Activated gamma-delta T cell treated with anti-CD3 and anti-CD28 coated beads, Interleukin-2, amount 50 U/mL, for 16 hours (primary cell): ENCODE results near the gene MAG.
"Not testable (repeated sequence)": the region's sequence is repeated elsewhere in the genome, so short reads cannot be mapped to it uniquely, and the experiment has no call there.

Source experiments
- DNase-seq: peaks from one replicate; pipeline ENCODE4 v3.0.0-alpha.2; 2020; ENCODE audit warnings: low read depth

The MAG gene

DNA sequence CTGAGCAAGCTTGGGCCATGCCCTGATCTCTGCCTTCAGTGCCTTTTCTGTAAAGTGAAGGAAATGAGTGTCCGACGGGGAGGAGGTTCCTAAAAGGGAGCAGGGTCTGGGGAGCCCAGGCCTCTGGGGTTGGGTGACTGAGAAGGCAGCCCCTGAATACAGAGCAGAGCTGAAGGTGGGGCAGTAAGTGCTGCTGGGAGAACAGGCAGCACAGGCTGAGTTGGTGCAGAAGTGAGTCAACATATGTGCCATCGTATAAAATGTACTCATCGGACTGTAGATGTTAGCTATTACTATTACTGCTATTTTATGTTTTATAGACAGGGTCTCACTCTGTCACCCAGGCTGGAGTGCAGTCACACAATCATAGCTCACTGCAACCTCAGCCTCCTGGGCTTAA lies 10.7 kb upstream of the MAG start:
- no peak for DNase-seq

DNA sequence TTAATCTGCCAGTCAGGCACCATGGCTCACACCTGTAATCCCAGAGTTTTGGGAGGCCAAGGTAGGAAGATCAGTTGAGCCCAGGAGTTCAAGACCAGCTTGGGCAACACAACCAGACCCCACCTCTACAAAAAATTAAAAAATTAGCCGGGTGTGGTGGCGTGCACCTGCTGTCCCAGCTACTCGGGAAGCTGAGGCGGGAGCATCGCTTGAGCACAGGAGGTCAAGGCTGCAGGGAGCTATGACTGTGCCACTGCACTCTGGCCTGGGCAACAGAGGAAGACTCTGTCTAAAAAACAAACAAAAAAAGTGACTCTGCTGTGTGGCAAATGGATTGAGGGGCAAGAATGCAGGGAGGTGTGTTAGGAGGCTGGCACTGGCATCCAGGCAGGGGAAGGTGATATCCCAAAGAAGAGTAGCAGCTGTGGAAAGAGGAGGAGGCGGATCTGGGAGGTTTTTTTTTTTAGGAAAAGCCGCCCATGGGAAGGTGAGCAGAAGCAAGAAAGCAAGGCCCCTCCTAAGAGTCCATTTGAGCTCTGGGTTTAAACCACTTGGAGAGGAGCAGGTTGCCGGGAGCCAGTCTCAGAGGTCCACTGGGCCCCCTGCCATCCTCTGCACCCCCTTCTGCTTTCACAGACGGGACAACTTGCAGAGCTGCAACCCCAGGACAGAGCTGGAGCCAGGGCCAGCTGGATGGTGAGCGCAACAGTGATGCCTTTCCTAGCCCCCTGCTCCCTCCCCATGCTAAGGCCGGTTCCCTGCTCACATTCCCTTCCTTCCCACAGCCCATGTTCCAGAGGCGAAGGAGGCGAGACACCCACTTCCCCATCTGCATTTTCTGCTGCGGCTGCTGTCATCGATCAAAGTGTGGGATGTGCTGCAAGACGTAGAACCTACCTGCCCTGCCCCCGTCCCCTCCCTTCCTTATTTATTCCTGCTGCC lies 7.5 kb upstream of the MAG start:
- no peak for DNase-seq

DNA sequence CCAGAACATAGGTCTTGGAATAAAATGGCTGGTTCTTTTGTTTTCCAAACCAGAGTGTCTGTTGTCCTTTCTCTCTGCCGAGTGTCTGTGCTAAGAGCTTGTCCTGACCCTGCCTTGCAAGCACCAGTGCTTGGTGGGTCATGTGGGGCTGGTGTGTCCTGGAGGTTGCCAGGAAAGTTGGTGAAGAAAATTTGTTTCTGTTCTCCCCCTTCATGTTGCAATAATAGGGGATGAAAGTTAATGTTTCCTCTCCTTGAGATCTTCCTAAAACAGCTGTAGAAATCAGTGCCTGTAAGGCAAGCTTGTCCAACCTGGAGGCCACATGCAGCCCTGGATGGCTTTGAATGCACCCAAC lies 6.9 kb upstream of the MAG start:
- no peak for DNase-seq

DNA sequence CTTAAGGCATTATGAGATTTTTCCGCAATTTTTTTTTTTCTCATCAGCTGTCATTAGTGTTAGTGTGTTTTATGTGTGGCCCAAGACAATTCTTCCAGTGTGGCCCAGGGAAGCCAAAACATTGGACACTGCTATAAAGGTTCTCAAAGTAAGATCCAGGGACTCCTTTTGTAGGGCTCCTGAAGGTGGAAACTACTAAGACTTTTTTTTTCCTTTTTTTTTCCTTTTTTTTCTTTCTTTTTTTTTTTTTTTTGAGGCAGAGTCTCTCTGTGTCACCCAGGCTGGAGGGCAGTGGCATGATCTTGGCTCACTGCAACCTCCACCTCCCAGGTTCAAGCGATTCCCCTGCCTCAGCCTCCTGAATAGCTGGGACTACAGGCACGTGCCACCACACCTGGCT lies 6.5 kb upstream of the MAG start:
- DNase-seq = not testable (repeated sequence)

DNA sequence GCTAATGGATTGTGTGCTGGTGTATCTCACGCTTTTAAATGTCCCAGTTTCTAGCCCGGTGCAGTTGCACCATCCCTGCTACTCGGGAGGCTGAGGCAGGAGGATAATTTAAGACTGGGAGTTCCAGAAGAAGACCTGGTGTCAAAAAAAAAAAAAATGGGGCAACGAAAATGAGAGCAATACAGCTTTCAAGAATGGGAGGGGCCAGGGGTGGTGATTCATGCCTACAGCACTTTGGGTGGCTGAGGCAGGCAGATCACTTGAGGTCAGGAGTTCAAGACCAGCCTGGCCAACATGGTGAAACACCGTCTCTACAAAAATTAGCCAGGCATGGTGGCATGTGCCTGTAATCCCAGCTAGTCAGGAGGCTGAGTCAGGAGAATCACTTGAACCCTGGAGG lies 5.9 kb upstream of the MAG start:
- not testable (repeated sequence) for DNase-seq

DNA sequence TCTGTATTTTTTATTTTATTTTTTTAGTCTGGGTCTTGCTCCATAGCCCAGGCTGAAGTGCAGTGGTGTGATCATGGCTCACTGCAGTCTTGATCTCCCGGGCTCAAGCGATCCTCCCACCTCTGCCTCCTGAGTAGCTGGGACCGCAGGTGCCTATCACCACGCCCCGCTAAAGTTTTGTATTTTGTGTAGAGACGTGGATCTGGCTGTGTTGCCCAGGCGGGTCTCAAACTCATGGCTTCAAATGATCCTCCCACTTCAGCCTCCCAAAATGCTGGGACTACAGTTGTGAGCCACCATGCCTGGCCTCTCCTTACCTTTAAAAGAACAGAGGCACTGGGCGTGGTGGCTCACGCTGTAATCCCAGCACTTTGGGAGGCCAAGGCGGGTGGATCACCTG lies 4.2 kb upstream of the MAG start:
- DNase-seq = no peak

DNA sequence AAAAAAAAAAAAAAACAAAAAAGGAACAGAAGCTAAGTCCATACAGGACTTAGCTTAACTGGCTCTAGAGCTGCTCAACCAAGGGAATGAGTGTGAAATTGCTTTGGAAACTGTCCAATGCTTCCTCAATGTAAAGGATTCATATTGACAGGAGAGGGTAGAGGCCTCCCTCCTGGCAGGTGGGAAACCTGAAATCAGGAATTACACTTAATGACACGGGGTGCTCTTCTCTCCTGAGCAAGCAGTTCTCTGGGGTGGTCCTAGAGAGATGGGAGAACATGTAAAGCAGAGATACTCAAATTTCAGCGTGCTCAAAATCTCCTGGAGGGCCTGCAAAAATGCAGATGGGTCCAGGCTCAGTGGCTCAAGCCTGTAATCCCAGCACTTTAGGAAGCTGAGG lies 3.6 kb upstream of the MAG start:
- no peak for DNase-seq

DNA sequence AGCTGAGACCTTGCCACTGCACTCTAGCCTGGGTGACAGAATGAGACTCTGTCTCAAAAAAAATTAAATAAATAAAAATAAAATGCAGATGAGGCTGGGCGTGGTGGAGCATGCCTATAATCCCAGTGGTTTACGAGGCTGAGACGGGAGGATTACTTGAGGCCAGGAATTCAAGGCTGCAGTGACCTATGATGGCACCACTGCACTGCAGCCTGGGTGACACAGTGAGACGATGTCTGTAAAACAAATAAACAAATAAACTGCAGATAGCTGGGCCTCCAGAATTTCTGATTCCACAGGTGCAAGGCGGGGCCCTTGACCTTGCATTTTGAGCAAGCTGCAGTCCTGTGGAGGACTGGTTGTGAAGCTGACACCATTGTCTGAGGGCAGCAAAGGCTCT lies 3.1 kb upstream of the MAG start:
- no peak for DNase-seq

DNA sequence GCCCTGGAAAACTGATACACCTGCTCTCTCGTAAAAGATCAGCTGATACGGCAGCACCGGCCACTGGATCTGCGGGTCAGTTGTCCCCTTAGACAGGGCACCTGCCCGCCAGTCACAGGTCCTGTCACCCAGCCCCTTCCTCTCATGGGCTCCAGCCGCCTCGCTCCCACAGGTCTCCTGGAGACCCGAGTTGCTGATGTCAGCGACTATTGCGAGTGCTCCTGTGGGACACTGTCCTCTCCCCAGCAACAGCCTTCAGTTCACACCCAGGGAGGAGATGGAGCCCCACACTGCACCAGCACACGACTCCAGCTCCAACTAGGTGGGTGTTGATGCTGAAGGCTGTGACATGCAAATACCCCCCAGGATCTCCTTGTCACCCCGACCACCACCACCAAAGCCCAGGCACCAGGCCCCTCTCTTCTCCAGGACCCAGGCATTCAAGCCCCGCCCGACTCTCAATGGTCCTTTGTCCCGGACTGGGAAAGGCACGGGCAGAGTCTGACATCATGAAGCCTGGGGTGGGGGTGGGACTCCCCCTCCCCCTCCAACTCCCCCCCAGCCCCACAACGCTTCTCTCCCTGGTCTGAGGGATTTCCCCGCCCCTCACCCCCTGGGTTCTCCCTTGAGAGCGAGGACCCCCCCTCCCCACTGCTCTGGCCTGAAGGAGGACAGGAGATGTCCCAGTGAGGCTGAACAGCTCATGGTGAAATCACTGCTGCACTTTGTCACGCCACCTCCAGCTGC lies 1.4 kb upstream of the MAG start:
- no peak for DNase-seq

DNA sequence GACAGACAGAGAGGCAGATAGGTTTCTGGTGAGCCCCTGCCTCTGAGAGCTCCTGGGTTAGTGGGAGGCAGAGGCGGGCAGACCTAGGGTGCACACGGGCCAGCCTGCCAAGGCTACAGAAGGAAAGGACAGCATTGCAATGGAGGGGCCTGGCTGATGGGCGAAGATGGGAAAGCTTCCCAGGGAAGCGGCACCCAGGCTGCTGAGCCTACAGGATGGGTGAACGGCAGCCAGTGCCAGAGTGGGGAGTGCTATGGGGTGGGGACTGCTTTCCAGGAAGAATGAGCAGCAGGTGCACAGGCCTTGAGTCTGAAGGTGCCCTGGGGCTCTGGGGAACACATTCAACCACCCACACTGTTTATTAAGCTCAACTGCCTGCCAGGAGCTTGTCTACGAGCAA lies 702 bp upstream of the MAG start:
- no peak for DNase-seq

DNA sequence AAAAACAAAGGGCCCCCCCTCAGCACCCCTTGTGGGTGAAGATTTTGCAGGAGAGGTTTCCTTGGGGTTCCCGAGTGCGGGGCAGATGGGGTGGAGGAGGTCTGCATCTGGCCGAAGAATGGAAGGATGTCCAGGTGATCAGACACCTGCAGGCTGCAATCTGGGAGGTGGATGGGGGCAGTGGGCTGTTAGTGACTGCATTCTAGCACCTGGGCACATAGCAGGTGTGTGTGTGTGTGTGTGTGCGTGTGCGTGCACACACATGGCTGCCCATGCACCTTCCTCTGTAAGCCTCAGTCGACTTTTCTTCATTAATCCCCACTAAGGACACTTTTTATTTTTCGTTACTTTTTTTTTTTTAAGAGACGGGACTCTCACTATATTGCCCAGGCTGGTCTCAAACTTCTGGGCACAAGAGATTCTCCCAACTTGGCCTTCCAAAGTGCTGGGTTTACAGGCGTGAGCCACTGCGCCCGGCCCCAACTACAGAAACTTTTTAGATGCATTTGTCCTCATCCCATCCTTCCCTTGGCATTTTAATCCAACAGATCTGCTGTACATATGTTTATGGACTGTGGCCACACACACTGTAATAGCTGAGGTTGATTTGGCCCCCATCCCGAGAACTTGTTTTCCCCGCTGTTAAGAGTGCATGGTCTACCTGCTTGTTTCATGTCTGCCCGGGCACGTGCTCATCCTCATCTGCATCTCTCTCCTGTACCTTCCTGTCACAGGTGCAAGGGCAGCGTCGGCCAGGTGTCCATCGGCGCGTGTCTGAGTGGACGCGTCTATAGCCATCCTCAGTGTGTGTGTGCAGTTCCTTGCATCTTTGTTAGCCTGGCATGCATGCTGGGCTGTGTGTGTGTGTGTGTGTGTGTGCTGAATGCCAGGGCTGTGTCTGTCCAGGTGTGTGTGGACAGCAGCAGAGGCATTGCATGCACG lies 731 bp downstream of the MAG start:
- DNase-seq = no peak

DNA sequence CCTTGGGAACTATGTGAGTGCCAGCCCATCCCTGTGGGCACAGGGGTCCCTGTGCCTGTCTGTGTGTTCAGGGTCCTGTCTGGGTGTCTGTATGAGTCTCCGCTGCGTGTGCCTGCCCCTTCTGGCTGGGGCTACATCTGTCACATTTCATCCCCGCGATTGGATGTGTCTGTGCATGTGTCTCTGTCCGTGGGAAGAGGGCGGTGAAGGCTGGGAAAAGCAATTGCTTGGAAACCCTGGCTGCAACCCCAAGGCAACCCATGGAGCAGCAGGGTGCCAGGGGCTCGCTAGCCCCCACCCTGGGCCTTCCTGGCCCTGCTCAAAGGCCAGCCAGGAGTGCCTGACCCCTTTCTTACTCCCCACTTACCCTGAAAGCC lies 1.4 kb downstream of the MAG start:
- DNase-seq = no peak

DNA sequence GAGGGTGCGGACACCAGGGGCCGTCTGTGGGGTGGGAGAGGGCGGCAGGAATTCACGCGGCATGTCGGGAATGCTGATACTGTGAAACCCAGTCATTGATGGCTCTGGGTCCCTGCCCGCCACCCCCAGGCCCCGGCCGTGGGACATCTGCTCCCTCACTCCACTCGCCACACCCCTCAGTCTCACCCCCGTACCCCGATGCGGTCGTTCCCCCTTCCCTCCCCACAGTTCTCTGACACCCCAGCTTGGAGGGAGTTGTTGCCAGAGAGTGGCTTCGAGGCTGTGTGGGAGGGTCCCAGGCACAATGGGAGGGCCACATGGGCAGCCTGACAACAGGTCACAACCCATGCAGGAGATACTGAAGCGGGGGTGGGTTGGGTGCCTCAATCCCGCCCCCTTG lies 1.8 kb downstream of the MAG start:
- DNase-seq = no peak

DNA sequence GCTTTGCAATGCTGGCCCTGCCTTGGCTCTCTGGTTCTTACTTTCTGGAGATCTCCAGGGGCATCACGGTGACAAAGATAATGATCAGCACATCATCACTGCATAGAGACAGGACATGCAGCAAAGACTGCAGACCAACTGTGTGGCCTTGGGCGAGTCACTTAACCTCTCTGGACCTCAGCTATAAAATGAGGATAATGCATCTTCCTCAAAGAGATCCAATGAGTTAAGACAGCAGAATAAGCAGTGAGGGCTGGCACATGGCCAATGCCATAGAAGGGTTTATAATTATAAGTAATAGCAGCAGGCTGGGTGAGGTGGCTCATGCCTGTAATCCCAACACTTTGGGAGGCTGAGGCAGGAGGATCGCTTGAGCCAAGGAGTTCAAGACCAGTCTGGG lies 2.4 kb downstream of the MAG start:
- DNase-seq = no peak

DNA sequence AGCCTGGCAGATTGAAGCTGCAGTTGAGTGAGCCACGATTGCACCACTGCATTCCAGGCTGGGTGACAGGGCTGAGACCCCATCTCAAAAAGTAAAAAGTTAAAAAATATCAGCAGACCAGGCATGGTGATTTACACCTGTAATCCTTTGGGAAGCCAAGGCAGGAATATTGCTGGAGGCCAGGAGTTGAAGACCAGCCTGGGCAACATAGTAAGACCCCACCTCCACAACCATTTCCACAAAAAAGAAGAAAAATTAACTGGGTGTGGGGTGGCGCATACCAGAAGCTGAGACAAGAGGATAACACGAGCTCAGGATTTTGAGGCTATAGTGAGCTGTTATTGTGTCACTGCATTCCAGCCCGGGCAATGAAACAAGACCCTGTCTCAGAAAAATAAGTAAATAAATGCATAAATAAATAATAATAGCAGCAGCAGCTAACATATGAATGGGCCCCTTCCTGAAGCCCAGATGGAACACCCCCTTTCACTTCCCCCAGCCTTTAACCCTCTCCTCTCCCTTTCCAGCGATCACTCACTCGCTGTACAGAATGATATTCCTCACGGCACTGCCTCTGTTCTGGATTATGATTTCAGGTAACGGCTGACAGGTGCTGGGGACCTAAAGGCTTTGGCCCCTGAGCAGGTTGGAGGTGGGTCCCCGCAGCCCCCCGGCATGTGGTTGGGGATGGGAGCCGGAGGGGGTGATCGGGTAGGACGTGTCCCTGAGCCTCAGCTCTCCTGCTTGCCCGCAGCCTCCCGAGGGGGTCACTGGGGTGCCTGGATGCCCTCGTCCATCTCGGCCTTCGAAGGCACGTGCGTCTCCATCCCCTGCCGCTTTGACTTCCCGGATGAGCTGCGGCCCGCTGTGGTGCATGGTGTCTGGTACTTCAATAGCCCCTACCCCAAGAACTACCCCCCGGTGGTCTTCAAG lies 3.2 kb downstream of the MAG start:
- no peak for DNase-seq

DNA sequence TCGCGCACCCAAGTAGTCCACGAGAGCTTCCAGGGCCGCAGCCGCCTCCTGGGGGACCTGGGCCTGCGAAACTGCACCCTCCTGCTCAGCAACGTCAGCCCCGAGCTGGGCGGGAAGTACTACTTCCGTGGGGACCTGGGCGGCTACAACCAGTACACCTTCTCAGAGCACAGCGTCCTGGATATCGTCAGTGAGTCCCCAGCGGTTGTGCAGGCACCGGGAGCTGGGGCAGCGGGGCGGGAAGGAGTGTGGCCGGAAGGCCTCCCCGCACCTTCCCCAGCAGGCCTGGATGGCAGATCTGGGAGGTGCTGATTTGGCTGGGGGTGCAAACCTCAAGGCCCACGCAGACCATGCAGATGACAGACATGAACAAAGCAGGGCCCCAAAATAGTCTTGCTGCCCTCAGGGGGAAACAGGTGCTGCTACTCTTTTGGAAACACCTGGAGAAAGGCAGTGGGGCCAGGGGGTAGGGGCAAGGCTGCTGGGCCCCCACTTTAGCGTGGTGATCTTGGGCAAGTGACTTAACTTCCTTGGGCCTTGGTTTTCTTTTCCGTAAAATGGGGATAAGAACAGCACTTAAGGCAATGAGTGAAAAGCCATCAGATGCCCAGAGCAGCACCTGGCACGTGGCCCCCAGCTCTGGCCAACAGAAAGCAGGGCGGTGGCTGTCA lies 4.0 kb downstream of the MAG start:
- DNase-seq = peak; percentile 14

DNA sequence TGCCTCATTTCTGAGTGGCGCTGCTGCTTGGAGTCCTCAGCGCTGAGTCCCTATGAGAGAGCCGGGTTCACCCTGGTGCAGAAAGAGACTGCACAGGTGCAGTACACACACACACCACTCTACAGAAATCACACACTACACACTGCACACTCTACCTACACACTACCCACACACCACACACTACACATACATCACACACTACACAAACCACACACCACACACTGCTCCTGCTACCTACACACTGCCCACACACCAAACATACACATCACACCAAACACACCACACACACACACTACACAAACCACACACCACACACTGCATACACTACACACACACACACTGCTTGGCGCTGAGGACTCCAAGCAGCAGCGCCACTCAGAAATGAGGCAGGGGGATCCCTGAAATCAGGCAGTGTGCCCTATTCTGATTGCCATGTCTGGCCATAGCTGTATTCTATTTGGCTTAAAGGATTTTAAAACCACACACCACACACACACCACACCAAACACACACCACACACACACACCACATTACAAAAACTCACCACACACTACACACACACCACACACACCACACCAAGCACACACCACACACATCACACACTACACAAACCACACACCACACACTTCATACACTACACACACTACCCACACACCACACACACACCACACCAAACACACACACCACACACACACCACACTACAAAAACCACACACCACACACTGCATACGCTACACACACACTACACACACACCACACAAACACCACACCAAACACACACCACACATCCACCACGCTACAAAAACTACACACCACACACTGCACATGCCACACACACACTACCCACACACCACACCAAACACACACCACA lies 4.9 kb downstream of the MAG start:
- no peak for DNase-seq

DNA sequence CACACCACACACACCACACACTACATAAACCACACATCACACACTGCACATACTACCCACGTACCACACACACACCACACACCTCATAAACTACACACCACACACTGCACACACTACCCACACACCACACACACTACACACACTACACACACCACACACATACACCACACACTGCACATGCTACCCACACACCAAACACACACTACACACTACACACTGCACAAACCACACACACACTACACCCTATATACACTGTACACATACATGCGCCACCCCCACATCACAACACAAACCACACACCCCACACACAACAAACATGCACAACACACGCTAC lies 5.5 kb downstream of the MAG start:
- no peak for DNase-seq

DNA sequence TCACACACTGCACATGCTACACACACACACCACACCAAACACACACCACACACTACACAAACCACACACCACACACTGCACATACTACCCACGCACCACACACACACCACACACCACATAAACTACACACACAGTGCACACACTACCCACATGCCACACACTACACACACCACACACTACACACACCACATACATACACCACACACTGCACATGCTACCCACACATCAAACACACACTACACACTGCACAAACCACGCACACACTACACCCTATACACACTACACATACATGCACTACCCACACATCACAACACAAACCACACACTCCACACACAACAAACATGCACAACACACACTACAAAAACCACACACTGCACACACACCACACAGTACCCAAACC lies 6.0 kb downstream of the MAG start:
- no peak for DNase-seq

DNA sequence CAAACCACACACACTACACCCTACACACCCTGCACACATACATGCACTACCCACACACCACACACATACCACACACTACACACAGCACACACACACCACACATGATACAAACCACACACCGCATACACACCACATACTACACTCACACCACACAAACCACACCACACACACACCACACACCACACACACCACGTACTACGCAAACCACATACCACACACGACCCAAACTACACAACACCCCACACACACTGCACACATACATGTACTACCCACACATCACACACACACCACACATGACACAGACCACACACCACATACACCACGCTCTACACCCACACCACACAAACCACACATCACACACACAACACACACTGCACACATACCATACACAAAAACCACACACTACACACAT lies 6.6 kb downstream of the MAG start:
- no peak for DNase-seq
